SK-N-SH (cell line): Measurements from ENCODE around the gene ABLIM2. TPM values are rescaled to one million over a fixed set of nuclear protein-coding genes. Genes with fewer than 3 reads are reported as not detected.

Experiments used
- CTCF ChIA-PET: fragments of 300-600, 350-600 bp; formaldehyde crosslinking; extraction: SDS; loops from one replicate; lab custom pipeline; 2021; lab: Yijun Ruan, JAX
- POLR2A ChIA-PET: fragments of 350-600 bp; sonication (Branson Sonifier 250); formaldehyde crosslinking; extraction: SDS; loops from one replicate; lab custom pipeline; 2020; ENCODE audit warnings: antibody characterized with exemption, inconsistent platforms; lab: Yijun Ruan, JAX
- DNase-seq: peaks from one replicate; pipeline ENCODE4 v3.0.0; 2012
- H2AFZ ChIP-seq: fragments of 200-600 bp; sonication (generic); 2 replicates; pipeline ENCODE4 v1.8.1; 2016; ENCODE audit warnings: antibody characterized with exemption, mild to moderate bottlenecking, low read depth
- H3F3A ChIP-seq: fragments of 200-600 bp; sonication (generic); replicated peaks from 2 replicates; pipeline ENCODE3; 2016; ENCODE audit warnings: antibody characterized with exemption, mild to moderate bottlenecking; ENCODE audit not compliant: insufficient read depth
- H3K27ac ChIP-seq, 2 experiments: fragments of 200-500 bp in 1 of 2; fragments of 200-600 bp in 1 of 2; sonication (Bioruptor generic) in 1 of 2; sonication (generic), shearing (Covaris generic) in 1 of 2; 2 replicates each; pipeline versions ENCODE4 v1.5.1 to v1.6.1; 2014 to 2016; ENCODE audit warnings: low read depth in 2 of 2, inconsistent platforms in 1 of 2, low read length in 1 of 2, mild to moderate bottlenecking in 1 of 2, mixed read lengths in 1 of 2
- H3K27me3 ChIP-seq: fragments of 200-600 bp; sonication (generic), shearing (Covaris generic); 2 replicates; pipeline ENCODE4 v1.6.1; 2016; ENCODE audit warnings: mixed run types; ENCODE audit not compliant: insufficient read depth
- H3K36me3 ChIP-seq, 2 experiments: fragments of 200-500 bp in 1 of 2; fragments of 200-600 bp in 1 of 2; sonication (Bioruptor generic) in 1 of 2; sonication (generic) in 1 of 2; replicated peaks in 1 of 2; 2 replicates each; pipeline versions ENCODE3 to v1.5.1; 2014 to 2016; ENCODE audit warnings: low read length in 1 of 2, mild to moderate bottlenecking in 1 of 2; ENCODE audit not compliant: insufficient read depth in 2 of 2, control insufficient read depth in 1 of 2
- H3K4me1 ChIP-seq, 2 experiments: fragments of 200-500 bp in 1 of 2; fragments of 200-600 bp in 1 of 2; sonication (Bioruptor generic) in 1 of 2; sonication (generic), shearing (Covaris generic) in 1 of 2; 2 replicates each; pipeline versions ENCODE4 v1.5.1 to v1.6.1; 2014 to 2016; ENCODE audit warnings: low read depth in 1 of 2, low read length in 1 of 2, mixed run types in 1 of 2; ENCODE audit not compliant: insufficient read depth in 2 of 2, control insufficient read depth in 1 of 2
- H3K4me2 ChIP-seq: fragments of 200-600 bp; sonication (generic), shearing (Covaris generic); 2 replicates; pipeline ENCODE4 v1.6.1; 2017; ENCODE audit warnings: mixed run types
- H3K4me3 ChIP-seq, 2 experiments: fragments of 200-500 bp in 1 of 2; fragments of 200-600 bp in 1 of 2; sonication (Bioruptor generic) in 1 of 2; sonication (generic), shearing (Covaris generic) in 1 of 2; 2 replicates each; pipeline versions ENCODE4 v1.5.1 to v1.8.1; 2014 to 2016; ENCODE audit warnings: low read depth in 2 of 2, inconsistent platforms in 1 of 2, low read length in 1 of 2, mild to moderate bottlenecking in 1 of 2, mixed read lengths in 1 of 2, moderate library complexity in 1 of 2
- H3K79me2 ChIP-seq: fragments of 200-600 bp; sonication (generic); 2 replicates; pipeline ENCODE4 v1.8.1; 2017; ENCODE audit warnings: mild to moderate bottlenecking; ENCODE audit not compliant: insufficient read depth
- H3K9ac ChIP-seq: fragments of 200-600 bp; sonication (generic); 2 replicates; pipeline ENCODE4 v1.6.1; 2017; ENCODE audit warnings: mixed run types
- H3K9me2 ChIP-seq: fragments of 200-600 bp; sonication (generic); 2 replicates; pipeline ENCODE4 v1.6.1; 2017; ENCODE audit warnings: mixed run types
- H3K9me3 ChIP-seq: fragments of 200-600 bp; sonication (generic); 2 replicates; pipeline ENCODE4 v1.6.1; 2017; ENCODE audit warnings: mixed run types, mild to moderate bottlenecking, moderate library complexity
- H4K20me1 ChIP-seq: fragments of 200-600 bp; sonication (generic); 2 replicates; pipeline ENCODE4 v1.6.1; 2017; ENCODE audit warnings: mild to moderate bottlenecking, mixed run types; ENCODE audit not compliant: insufficient read depth
- CHD2 ChIP-seq: fragments of 150-350 bp; IDR thresholded peaks from 2 replicates; pipeline ENCODE4 v1.6.1; 2018; ENCODE audit warnings: low read length; ENCODE audit not compliant: partially characterized antibody
- FOSL2 ChIP-seq: IDR thresholded peaks from 2 replicates; pipeline ENCODE4 v1.4.0; 2012; ENCODE audit warnings: low read depth, mild to moderate bottlenecking, moderate library complexity, borderline replicate concordance
- FOXJ3 ChIP-seq: sonication (generic); formaldehyde crosslinking; IDR thresholded peaks from 2 replicates; pipeline ENCODE4 v1.5.1; 2020; ENCODE audit warnings: mild to moderate bottlenecking, missing genetic modification reagents
- FOXM1 ChIP-seq: IDR thresholded peaks from 2 replicates; pipeline ENCODE4 v1.4.0; 2012; ENCODE audit warnings: low read depth, mild to moderate bottlenecking
- MAX ChIP-seq: IDR thresholded peaks from 2 replicates; pipeline ENCODE4 v1.4.0; 2012; ENCODE audit warnings: low read depth
- MEF2A ChIP-seq: IDR thresholded peaks from 2 replicates; pipeline ENCODE4 v1.4.0; 2012; ENCODE audit warnings: low read depth, borderline replicate concordance
- MXI1 ChIP-seq: IDR thresholded peaks from 2 replicates; pipeline ENCODE4 v1.6.1; 2012; ENCODE audit warnings: mild to moderate bottlenecking, low read depth, low read length, improper control_type of control experiment
- RAD21 ChIP-seq: IDR thresholded peaks from 2 replicates; pipeline ENCODE4 v1.6.1; 2012; ENCODE audit warnings: mild to moderate bottlenecking, low read length
- RCOR1 ChIP-seq: fragments of 150-350 bp; IDR thresholded peaks from 2 replicates; pipeline ENCODE4 v1.6.1; 2017; ENCODE audit warnings: antibody characterized with exemption, low read length
- RFX5 ChIP-seq: IDR thresholded peaks from 2 replicates; pipeline ENCODE4 v1.6.1; 2012; ENCODE audit warnings: mild to moderate bottlenecking, improper control_type of control experiment, low read length
- SIN3A ChIP-seq: IDR thresholded peaks from 2 replicates; pipeline ENCODE4 v1.6.1; 2012; ENCODE audit warnings: low read depth, mild to moderate bottlenecking, low read length, moderate library complexity, borderline replicate concordance
- WGBS: methylation state at CpG from one replicate; pipeline ENCODE4 v1.1.6; 2017; ENCODE audit warnings: low lambda C conversion rate; 5-methylcytosine and 5-hydroxymethylcytosine counted together
- polyA plus RNA-seq, 3 experiments: library from polyadenylated mRNA; depleted of rRNA; stranded (reverse); fragments of >200 nt; gene quantifications; 2 replicates each; pipeline ENCODE4 v1.2.3, GENCODE V29; 2012

Gene ABLIM2
- polyA plus RNA-seq, 1 of the 3 experiments (the other 2 are of a cell fraction) = 0.53 TPM

GRCh38 chr4:8046925-8047541 is 111.6 kb downstream of the ABLIM2 start:
- ChIA-PET POLR2A (no interaction called here), CTCF (interaction anchor here (1.0 to 2.5 kb wide), 2 partner anchors 36 to 130 kb away, joined by 3 to 8 read pairs; no protein-coding TSS in a partner anchor)
- WGBS = 70% methylated on average over 12 of the region's 20 CpGs
- H3K9me3 ChIP-seq = no peaks in the 10 kb centered on the region
- no peak overlapping the region for H3K27ac ChIP-seq
- no peak overlapping the region for H3K4me3 ChIP-seq
- no peak overlapping the region for H2AFZ ChIP-seq
- no peak overlapping the region for H3K9ac ChIP-seq
- no peak for TF ChIP-seq FOXJ3
- no peaks in the 10 kb centered on the region for H3K36me3 ChIP-seq
- no peak for DNase-seq
- H3F3A ChIP-seq = no peaks in the 10 kb centered on the region
- no peaks in the 10 kb centered on the region for H4K20me1 ChIP-seq
- H3K4me2 ChIP-seq = no peak overlapping the region
- H3K27me3 ChIP-seq = no peaks in the 10 kb centered on the region
- H3K79me2 ChIP-seq = no peaks in the 10 kb centered on the region
- H3K9me2 ChIP-seq = no peaks in the 10 kb centered on the region
- peaks cover 6 to 28% of the 10 kb centered on the region in 2 experiments; a peak in 2 of 4 replicates for H3K4me1 ChIP-seq

- no peaks in the 10 kb centered on the region for H3K9me3 ChIP-seq
- H3K79me2 ChIP-seq = no peaks in the 10 kb centered on the region
- H3K9ac ChIP-seq = no peak overlapping the region
- H3K27ac ChIP-seq = no peak overlapping the region
- no peaks in the 10 kb centered on the region for H3K9me2 ChIP-seq
- no peaks in the 10 kb centered on the region for H3F3A ChIP-seq
- no peak overlapping the region for H2AFZ ChIP-seq
- no peaks in the 10 kb centered on the region for H3K27me3 ChIP-seq
- TF ChIP-seq MEF2A = no peak
- TF ChIP-seq, all 33 proteins: peak for 0
- 77% methylated on average over 7 of the region's 7 CpGs for WGBS
- POLR2A ChIA-PET = no interaction called here
- Histone ChIP-seq H3K4me1 (peaks cover 6 to 20% of the 10 kb centered on the region in 2 experiments; a peak in 2 of 4 replicates), H3K36me3 (no peaks in the 10 kb centered on the region), H3K4me3 (no peak overlapping the region), H4K20me1 (no peaks in the 10 kb centered on the region), H3K4me2 (no peak overlapping the region)
- DNase-seq = no peak
- CTCF ChIA-PET = interaction anchor here (0.6 kb wide), 1 partner anchor 23 kb away, joined by 3 read pairs; no protein-coding TSS in a partner anchor
Observed at GRCh38 chr4:8045909-8046308, 112.7 kb downstream of the ABLIM2 start.

GRCh38 chr4:8044699-8045098 is 113.9 kb downstream of the ABLIM2 start:
- 42% methylated on average over 11 of the region's 15 CpGs for WGBS
- CTCF ChIA-PET = no interaction called here

DNA sequence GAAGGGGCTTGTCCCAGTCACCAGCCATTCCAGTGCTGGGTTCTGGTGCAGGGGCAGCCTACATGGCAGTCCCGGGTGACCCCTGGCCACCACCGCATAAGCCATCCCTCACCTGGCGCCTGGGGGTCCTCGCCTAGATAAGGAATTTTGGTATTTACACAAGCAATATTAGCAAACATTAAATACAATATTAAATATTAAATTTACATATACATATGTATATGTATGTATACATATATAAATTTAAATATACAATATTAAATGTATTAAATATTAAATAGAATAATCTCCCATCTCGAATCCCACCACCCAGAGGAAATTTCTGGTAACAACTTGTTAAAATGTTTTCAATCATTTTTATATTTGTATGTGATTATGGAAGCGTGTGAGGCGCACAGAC is 114.4 kb downstream of the ABLIM2 start:
- H3K4me3 ChIP-seq = no peak overlapping the region
- peaks cover 0 to 17% of the 10 kb centered on the region in 2 experiments; a peak in 1 of 4 replicates for H3K4me1 ChIP-seq
- H3K27ac ChIP-seq = no peak overlapping the region
- no peak overlapping the region for H3K9ac ChIP-seq
- H3F3A ChIP-seq = no peaks in the 10 kb centered on the region
- no peaks in the 10 kb centered on the region for H3K9me3 ChIP-seq
- H3K27me3 ChIP-seq = no peaks in the 10 kb centered on the region
- H3K9me2 ChIP-seq = no peaks in the 10 kb centered on the region
- H4K20me1 ChIP-seq = no peaks in the 10 kb centered on the region
- ChIA-PET CTCF (no interaction called here), POLR2A (no interaction called here)
- H3K4me2 ChIP-seq = no peak overlapping the region
- H2AFZ ChIP-seq = no peak overlapping the region
- 58% methylated on average over 7 of the region's 7 CpGs for WGBS
- H3K36me3 ChIP-seq = no peaks in the 10 kb centered on the region
- no peak for DNase-seq
- no peaks in the 10 kb centered on the region for H3K79me2 ChIP-seq
- TF ChIP-seq SIN3A = no peak
- TF ChIP-seq RFX5 = no peak
- TF ChIP-seq FOXM1 = no peak
- no peak for TF ChIP-seq MXI1
- TF ChIP-seq MAX = no peak
- TF ChIP-seq FOSL2 = no peak
- TF ChIP-seq CHD2 = no peak

More at GRCh38 chr4:8044699-8045098, 113.9 kb downstream of the ABLIM2 start:
- H3K27ac ChIP-seq = peak overlapping the region in 1 of 2 experiments; percentile 17; a peak in 1 of 4 replicates
- H3K27me3 ChIP-seq = no peaks in the 10 kb centered on the region
- DNase-seq = no peak
- H3K4me2 ChIP-seq = no peak overlapping the region
- H3K9me2 ChIP-seq = no peaks in the 10 kb centered on the region
- no peak overlapping the region for H3K4me3 ChIP-seq
- no peaks in the 10 kb centered on the region for H4K20me1 ChIP-seq
- no peak overlapping the region for H3K9ac ChIP-seq
- POLR2A ChIA-PET = no interaction called here
- H3F3A ChIP-seq = no peaks in the 10 kb centered on the region
- no peak for TF ChIP-seq RCOR1
- TF ChIP-seq RAD21 = peak; percentile 19; the same call in 1 of the 2 replicates
- H3K79me2 ChIP-seq = no peaks in the 10 kb centered on the region
- no peak overlapping the region for H2AFZ ChIP-seq
- H3K36me3 ChIP-seq = no peaks in the 10 kb centered on the region
- peaks cover 0 to 13% of the 10 kb centered on the region in 2 experiments; a peak in 1 of 4 replicates for H3K4me1 ChIP-seq
- no peaks in the 10 kb centered on the region for H3K9me3 ChIP-seq
